HK-2 (cell line): Measurements from ENCODE around the gene FAT1.
"Not testable (repeated sequence)": the region's sequence is repeated elsewhere in the genome, so short reads cannot be mapped to it uniquely, and the experiment has no call there.

Experiments used
- DNase-seq: peaks from one replicate; pipeline ENCODE4 v3.0.0-alpha.2; 2018; ENCODE audit not compliant: unreplicated experiment

FAT1 gene

GRCh38 chr4:186698028-186698427 is 25.6 kb downstream of the FAT1 start:
- DNase-seq: no peak

- DNase-seq: no peak
These were observed 28.3 kb downstream of the FAT1 start for GRCh38 chr4:186695392-186695791.

GRCh38 chr4:186693894-186694293 is 29.8 kb downstream of the FAT1 start:
- no peak for DNase-seq

GRCh38 chr4:186693159-186693815 is 30.4 kb downstream of the FAT1 start:
- peak; percentile 72 for DNase-seq

GRCh38 chr4:186691396-186691795 is 32.3 kb downstream of the FAT1 start:
- DNase-seq: no peak

GRCh38 chr4:186689476-186689875 is 34.2 kb downstream of the FAT1 start:
- DNase-seq: peak; percentile 59

- DNase-seq: no peak
These were observed 35.3 kb downstream of the FAT1 start for GRCh38 chr4:186688150-186688943.

- DNase-seq: no peak
These were observed 36.4 kb downstream of the FAT1 start for GRCh38 chr4:186687265-186687664.

GRCh38 chr4:186685767-186686183 is 37.9 kb downstream of the FAT1 start:
- DNase-seq: peak; percentile 38

GRCh38 chr4:186684889-186685309 is 38.8 kb downstream of the FAT1 start:
- no peak for DNase-seq

GRCh38 chr4:186684220-186684619 is 39.4 kb downstream of the FAT1 start:
- DNase-seq: no peak

GRCh38 chr4:186680641-186681040 is 43.0 kb downstream of the FAT1 start:
- no peak for DNase-seq

GRCh38 chr4:186676531-186677161 is 47.0 kb downstream of the FAT1 start:
- no peak for DNase-seq

- DNase-seq: no peak
These were observed 53.9 kb downstream of the FAT1 start for GRCh38 chr4:186669735-186670134.

GRCh38 chr4:186669159-186669731 is 54.4 kb downstream of the FAT1 start:
- no peak for DNase-seq

GRCh38 chr4:186666750-186667149 is 56.9 kb downstream of the FAT1 start:
- no peak for DNase-seq

GRCh38 chr4:186666252-186666651 is 57.4 kb downstream of the FAT1 start:
- no peak for DNase-seq

- no peak for DNase-seq
These were observed 63.3 kb downstream of the FAT1 start for GRCh38 chr4:186660403-186660802.

- DNase-seq: no peak
These were observed 63.7 kb downstream of the FAT1 start for GRCh38 chr4:186659935-186660334.

- not testable (repeated sequence) for DNase-seq
These were observed 64.2 kb downstream of the FAT1 start for GRCh38 chr4:186659456-186659855.

- no peak for DNase-seq
These were observed 65.0 kb downstream of the FAT1 start for GRCh38 chr4:186658657-186659056.

- no peak for DNase-seq
These were observed 65.9 kb downstream of the FAT1 start for GRCh38 chr4:186657764-186658163.
